HepG2 (cell line): ENCODE measurements around the gene TBX21. TPM values are rescaled to one million over a fixed set of nuclear protein-coding genes. Genes with fewer than 3 reads are reported as not detected.

Experiments
- ATAC-seq: fragments of 200-7000 bp; cut with Tn5 transposase; 3 replicates; pipeline ENCODE4 v1.9.1; 2020; ENCODE audit warnings: mild to moderate bottlenecking, moderate library complexity
- BruUV-seq: library from RNA; stranded (reverse); fragments of 400-500 nt; replicated peaks from 2 replicates; lab custom pipeline; 2021; lab: Mats Ljungman, UMichigan
- CTCF ChIA-PET: fragments of 300-600 bp; formaldehyde crosslinking; extraction: SDS; loops from one replicate; lab custom pipeline; 2021; ENCODE audit warnings: low total read pairs, inconsistent platforms, low intra/inter-chr PET ratio; lab: Yijun Ruan, JAX
- POLR2A ChIA-PET: fragments of 350-600 bp; sonication (Branson Sonifier 250); formaldehyde crosslinking; loops from one replicate; lab custom pipeline; 2020; ENCODE audit warnings: antibody characterized with exemption, inconsistent platforms; lab: Yijun Ruan, JAX
- DNase-seq: peaks from one replicate; pipeline ENCODE4 v3.0.0-alpha.2; 2015; ENCODE audit warnings: low spot score
- FAIRE-seq: peaks from 3 replicates; lab custom pipeline; 2011; peaks lifted over from hg19 to GRCh38; lab: Jason Lieb, UNC
- H2AFZ ChIP-seq: one replicate; pipeline ENCODE4 v1.6.1; 2011; ENCODE audit warnings: low read length, inconsistent platforms
- H3K27ac ChIP-seq: fragments of 300-600 bp; 3 replicates; pipeline ENCODE4 v1.8.0; 2011; ENCODE audit warnings: mixed run types, mild to moderate bottlenecking, mixed read lengths, low read length, inconsistent platforms; ENCODE audit not compliant: insufficient read depth; ENCODE audit errors: extremely low read length
- H3K27me3 ChIP-seq, 2 experiments: fragments of 200-600 bp in 1 of 2; 2 replicates in 1 of 2; 3 replicates in 1 of 2; pipeline versions ENCODE4 v1.6.0 to v1.8.0; 2011; ENCODE audit warnings: low read length in 2 of 2, mild to moderate bottlenecking in 2 of 2, moderate library complexity in 2 of 2, inconsistent platforms in 1 of 2; ENCODE audit not compliant: insufficient read depth in 2 of 2, control insufficient read depth in 1 of 2
- H3K36me3 ChIP-seq, 2 experiments: fragments of 200-600 bp in 1 of 2; replicated peaks in 1 of 2; 2 replicates in 1 of 2; 3 replicates in 1 of 2; pipeline versions ENCODE4 v1.5.1 to v1.8.0; 2011; ENCODE audit warnings: low read length in 2 of 2, inconsistent platforms in 1 of 2; ENCODE audit not compliant: insufficient read depth in 2 of 2, control insufficient read depth in 1 of 2
- H3K4me1 ChIP-seq: 2 replicates; pipeline ENCODE4 v1.5.1; 2012; ENCODE audit warnings: low read length, inconsistent platforms; ENCODE audit not compliant: insufficient read depth
- H3K4me2 ChIP-seq: 2 replicates; pipeline ENCODE4 v1.6.0; 2011; ENCODE audit warnings: low read depth, low read length, inconsistent platforms
- H3K4me3 ChIP-seq, 3 experiments: fragments of 200-600 bp in 1 of 3; sonication (generic), shearing (Covaris generic) in 1 of 3; replicated peaks in 1 of 3; 2 replicates each; pipeline ENCODE4 v1.5.1; 2011 to 2016; ENCODE audit warnings: low read length in 3 of 3, inconsistent platforms in 2 of 3, low read depth in 2 of 3, mild to moderate bottlenecking in 2 of 3, control low read depth in 1 of 3, mixed read lengths in 1 of 3; ENCODE audit not compliant: insufficient read depth in 1 of 3
- H3K79me2 ChIP-seq: one replicate; pipeline ENCODE4 v1.6.1; 2011; ENCODE audit warnings: low read length, inconsistent platforms; ENCODE audit not compliant: insufficient read depth
- H3K9ac ChIP-seq: 2 replicates; pipeline ENCODE4 v1.6.0; 2011; ENCODE audit warnings: mild to moderate bottlenecking, low read depth, low read length, inconsistent platforms; ENCODE audit not compliant: insufficient read depth
- H3K9me3 ChIP-seq: 2 replicates; pipeline ENCODE4 v1.5.1; 2012; ENCODE audit warnings: mild to moderate bottlenecking, low read length
- H4K20me1 ChIP-seq: 2 replicates; pipeline ENCODE4 v1.6.0; 2011; ENCODE audit warnings: inconsistent platforms, mild to moderate bottlenecking, low read length, moderate library complexity; ENCODE audit not compliant: insufficient read depth
- EEA1 ChIP-seq: sonication (generic); formaldehyde crosslinking; IDR thresholded peaks from 2 replicates; pipeline ENCODE4 v1.5.1; 2020; ENCODE audit warnings: mild to moderate bottlenecking, missing genetic modification reagents, borderline replicate concordance
- FOXA1 ChIP-seq, 2 experiments: fragments of 450-650 bp in 1 of 2; sonication (generic) in 1 of 2; formaldehyde crosslinking in 1 of 2; IDR thresholded peaks; 2 replicates each; pipeline versions ENCODE4 v1.4.0 to v1.6.1; 2016 to 2020; ENCODE audit warnings: missing genetic modification reagents in 1 of 2
- MZF1 ChIP-seq: sonication (generic); formaldehyde crosslinking; IDR thresholded peaks from 2 replicates; pipeline ENCODE4 v1.8.1; 2023; ENCODE audit warnings: mild to moderate bottlenecking, missing genetic modification reagents, borderline replicate concordance
- NFYB ChIP-seq: sonication (generic); formaldehyde crosslinking; IDR thresholded peaks from 2 replicates; pipeline ENCODE4 v1.4.0; 2020; ENCODE audit warnings: missing genetic modification reagents
- PRPF4 ChIP-seq: fragments of 200-400 bp; formaldehyde crosslinking; IDR thresholded peaks from 2 replicates; pipeline ENCODE4 v1.6.1; 2016; ENCODE audit warnings: low read length, low read depth; ENCODE audit not compliant: poor library complexity, severe bottlenecking
- TGIF2 ChIP-seq: IDR thresholded peaks from 2 replicates; pipeline ENCODE4 v1.6.1; 2016; ENCODE audit warnings: control low read depth, missing compliant biosample characterization
- THAP11 ChIP-seq: IDR thresholded peaks from 2 replicates; pipeline ENCODE4 v1.6.1; 2016; ENCODE audit warnings: missing biosample characterization, missing genetic modification reagents
- ZKSCAN1 ChIP-seq: fragments of 150-350 bp; IDR thresholded peaks from 2 replicates; pipeline ENCODE4 v1.6.1; 2014; ENCODE audit warnings: low read length
- ZNF317 ChIP-seq: sonication (generic); formaldehyde crosslinking; IDR thresholded peaks from 2 replicates; pipeline ENCODE4 v1.5.0; 2020; ENCODE audit warnings: mild to moderate bottlenecking, missing genetic modification reagents
- ZNF367 ChIP-seq: sonication (generic); formaldehyde crosslinking; IDR thresholded peaks from 2 replicates; pipeline ENCODE4 v1.4.0; 2020; ENCODE audit warnings: missing genetic modification reagents, borderline replicate concordance
- ZNF460 ChIP-seq: sonication (generic); formaldehyde crosslinking; IDR thresholded peaks from 2 replicates; pipeline ENCODE4 v1.5.1; 2020; ENCODE audit warnings: missing genetic modification reagents, mild to moderate bottlenecking, borderline replicate concordance
- ZNF674 ChIP-seq: sonication (generic); formaldehyde crosslinking; IDR thresholded peaks from 2 replicates; pipeline ENCODE4 v1.5.0; 2020; ENCODE audit warnings: low read depth, mild to moderate bottlenecking, missing genetic modification reagents
- WGBS: methylation state at CpG from one replicate; pipeline ENCODE4 v1.1.6; 2017; ENCODE audit warnings: low lambda C conversion rate; 5-methylcytosine and 5-hydroxymethylcytosine counted together
- in situ Hi-C: cut with HindIII; loops from 2 replicates; pipeline ENCODE4 v1.10.0; 2017; ENCODE audit warnings: low pct_unique_long_range_greater_than_20kb; ENCODE audit not compliant: extremely low pct_ligation_motif_present
- intact Hi-C: fragments of 100-400 bp; cut with micrococcal nuclease; formaldehyde crosslinking; loops from one replicate; pipeline ENCODE4 v1.10.0; 2022; ENCODE audit not compliant: unreplicated experiment
- polyA plus RNA-seq, 8 experiments: library from polyadenylated mRNA; depleted of rRNA in 3 of 8; stranded (reverse) in 7 of 8; unstranded in 1 of 8; fragments of >200 nt; fragmentation: Illumina TruSeq in 4 of 8; extraction: Trizol in 4 of 8; gene quantifications; 2 replicates each; pipeline versions ENCODE4 v1.2.1 to v1.2.3, GENCODE V29; 2011 to 2016; ENCODE audit warnings: low read depth in 4 of 8, missing spikeins in 1 of 8, mixed read lengths in 1 of 8; ENCODE audit not compliant: insufficient read depth in 1 of 8
- total RNA-seq, 5 experiments: library from RNA; depleted of rRNA; stranded (reverse); fragments of >200 nt; fragmentation: Illumina TruSeq; extraction: Trizol; gene quantifications; 2 replicates each; pipeline ENCODE4 v1.2.3, GENCODE V29; 2016; ENCODE audit warnings: low read depth in 1 of 5
- TF ChIP-seq, protein P1 (sequence below): sonication (generic); formaldehyde crosslinking; IDR thresholded peaks from 2 replicates; pipeline ENCODE4 v1.4.0; 2020; ENCODE audit warnings: missing genetic modification reagents
- TF ChIP-seq, protein P2 (sequence below): sonication (generic); formaldehyde crosslinking; conservative IDR thresholded peaks from 2 replicates; pipeline ENCODE4 v1.8.0; 2022; ENCODE audit warnings: low read depth, missing genetic modification reagents

TBX21 gene
- total and polyA plus RNA-seq, 2 of the 13 experiments (the other 11 are each of a cell fraction or from before 2014, with no cell fraction given) = not detected

DNA sequence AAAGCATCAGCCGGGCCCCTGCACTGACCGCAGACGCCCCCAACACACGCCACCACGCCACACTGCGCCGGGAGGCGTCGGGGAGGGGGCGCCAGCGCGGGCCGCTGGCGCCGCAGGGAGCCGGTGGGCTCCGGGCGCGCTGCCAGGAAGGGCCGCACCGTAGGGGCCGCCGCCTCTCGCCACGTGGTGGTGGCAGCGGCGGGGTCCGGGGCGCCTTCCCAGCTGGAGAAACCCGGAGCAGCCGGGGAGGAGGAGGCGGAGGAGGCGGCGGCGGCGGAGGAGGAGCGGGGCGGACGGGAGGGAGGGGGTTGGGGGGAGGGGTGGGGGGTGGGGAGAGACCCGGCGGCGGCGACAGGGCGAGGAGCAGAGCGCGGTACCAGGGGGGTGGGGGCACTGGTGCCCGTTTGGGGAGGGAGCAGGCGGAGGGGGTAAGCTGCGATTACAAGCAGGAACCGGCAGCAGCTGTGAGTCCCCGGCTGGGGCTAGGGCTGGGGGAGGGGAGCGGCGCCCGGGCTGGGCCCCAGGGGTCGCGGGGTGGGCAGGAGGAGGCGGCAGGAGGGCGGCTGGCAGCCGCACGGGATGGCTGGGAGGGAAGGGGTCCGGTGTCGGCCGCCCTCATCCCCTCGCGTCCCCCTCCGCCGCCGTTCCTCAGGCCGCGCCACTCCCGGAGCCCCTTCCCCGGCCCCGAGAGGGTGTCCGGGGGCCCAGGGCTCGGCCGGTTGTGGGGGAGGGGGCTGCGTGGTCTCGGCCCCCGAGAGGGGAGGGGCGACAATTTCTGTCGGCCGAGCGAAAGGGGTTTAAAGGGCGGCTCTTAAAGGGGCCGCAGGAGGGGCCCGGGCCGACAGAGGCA lies 39.1 kb upstream of the TBX21 start, which contains the start of gene TBKBP1:
Gene TBKBP1, plus strand, starts transcription at position 431 of the 850 bp plus-strand sequence. CDS start 1,952 bp downstream, outside the sequence.
- H3K9ac ChIP-seq = peak within 1 kb of the TSS; percentile 75
- in situ Hi-C loops = no loop called here
- FAIRE-seq = no peak
- TF ChIP-seq ZNF674 (CRISPR knock-in tag) = no peak
- TF ChIP-seq THAP11 (CRISPR knock-in tag) = 0 out of 2 replicates have a peak, but pooled peaks have one; percentile 40
- no peak for TF ChIP-seq EEA1 (CRISPR knock-in tag)
- TF ChIP-seq, protein P1, sequence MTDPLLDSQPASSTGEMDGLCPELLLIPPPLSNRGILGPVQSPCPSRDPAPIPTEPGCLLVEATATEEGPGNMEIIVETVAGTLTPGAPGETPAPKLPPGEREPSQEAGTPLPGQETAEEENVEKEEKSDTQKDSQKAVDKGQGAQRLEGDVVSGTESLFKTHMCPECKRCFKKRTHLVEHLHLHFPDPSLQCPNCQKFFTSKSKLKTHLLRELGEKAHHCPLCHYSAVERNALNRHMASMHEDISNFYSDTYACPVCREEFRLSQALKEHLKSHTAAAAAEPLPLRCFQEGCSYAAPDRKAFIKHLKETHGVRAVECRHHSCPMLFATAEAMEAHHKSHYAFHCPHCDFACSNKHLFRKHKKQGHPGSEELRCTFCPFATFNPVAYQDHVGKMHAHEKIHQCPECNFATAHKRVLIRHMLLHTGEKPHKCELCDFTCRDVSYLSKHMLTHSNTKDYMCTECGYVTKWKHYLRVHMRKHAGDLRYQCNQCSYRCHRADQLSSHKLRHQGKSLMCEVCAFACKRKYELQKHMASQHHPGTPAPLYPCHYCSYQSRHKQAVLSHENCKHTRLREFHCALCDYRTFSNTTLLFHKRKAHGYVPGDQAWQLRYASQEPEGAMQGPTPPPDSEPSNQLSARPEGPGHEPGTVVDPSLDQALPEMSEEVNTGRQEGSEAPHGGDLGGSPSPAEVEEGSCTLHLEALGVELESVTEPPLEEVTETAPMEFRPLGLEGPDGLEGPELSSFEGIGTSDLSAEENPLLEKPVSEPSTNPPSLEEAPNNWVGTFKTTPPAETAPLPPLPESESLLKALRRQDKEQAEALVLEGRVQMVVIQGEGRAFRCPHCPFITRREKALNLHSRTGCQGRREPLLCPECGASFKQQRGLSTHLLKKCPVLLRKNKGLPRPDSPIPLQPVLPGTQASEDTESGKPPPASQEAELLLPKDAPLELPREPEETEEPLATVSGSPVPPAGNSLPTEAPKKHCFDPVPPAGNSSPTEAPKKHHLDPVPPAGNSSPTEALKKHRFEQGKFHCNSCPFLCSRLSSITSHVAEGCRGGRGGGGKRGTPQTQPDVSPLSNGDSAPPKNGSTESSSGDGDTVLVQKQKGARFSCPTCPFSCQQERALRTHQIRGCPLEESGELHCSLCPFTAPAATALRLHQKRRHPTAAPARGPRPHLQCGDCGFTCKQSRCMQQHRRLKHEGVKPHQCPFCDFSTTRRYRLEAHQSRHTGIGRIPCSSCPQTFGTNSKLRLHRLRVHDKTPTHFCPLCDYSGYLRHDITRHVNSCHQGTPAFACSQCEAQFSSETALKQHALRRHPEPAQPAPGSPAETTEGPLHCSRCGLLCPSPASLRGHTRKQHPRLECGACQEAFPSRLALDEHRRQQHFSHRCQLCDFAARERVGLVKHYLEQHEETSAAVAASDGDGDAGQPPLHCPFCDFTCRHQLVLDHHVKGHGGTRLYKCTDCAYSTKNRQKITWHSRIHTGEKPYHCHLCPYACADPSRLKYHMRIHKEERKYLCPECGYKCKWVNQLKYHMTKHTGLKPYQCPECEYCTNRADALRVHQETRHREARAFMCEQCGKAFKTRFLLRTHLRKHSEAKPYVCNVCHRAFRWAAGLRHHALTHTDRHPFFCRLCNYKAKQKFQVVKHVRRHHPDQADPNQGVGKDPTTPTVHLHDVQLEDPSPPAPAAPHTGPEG = no peak
- no peak for TF ChIP-seq ZNF317 (CRISPR knock-in tag)
- TF ChIP-seq PRPF4 = no peak
- TF ChIP-seq TGIF2 = no peak
- TF ChIP-seq ZNF460 (CRISPR knock-in tag) = no peak
- TF ChIP-seq MZF1 (CRISPR knock-in tag) = no peak
- TF ChIP-seq, protein P2, sequence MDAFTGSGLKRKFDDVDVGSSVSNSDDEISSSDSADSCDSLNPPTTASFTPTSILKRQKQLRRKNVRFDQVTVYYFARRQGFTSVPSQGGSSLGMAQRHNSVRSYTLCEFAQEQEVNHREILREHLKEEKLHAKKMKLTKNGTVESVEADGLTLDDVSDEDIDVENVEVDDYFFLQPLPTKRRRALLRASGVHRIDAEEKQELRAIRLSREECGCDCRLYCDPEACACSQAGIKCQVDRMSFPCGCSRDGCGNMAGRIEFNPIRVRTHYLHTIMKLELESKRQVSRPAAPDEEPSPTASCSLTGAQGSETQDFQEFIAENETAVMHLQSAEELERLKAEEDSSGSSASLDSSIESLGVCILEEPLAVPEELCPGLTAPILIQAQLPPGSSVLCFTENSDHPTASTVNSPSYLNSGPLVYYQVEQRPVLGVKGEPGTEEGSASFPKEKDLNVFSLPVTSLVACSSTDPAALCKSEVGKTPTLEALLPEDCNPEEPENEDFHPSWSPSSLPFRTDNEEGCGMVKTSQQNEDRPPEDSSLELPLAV = no peak
- no peak for TF ChIP-seq FOXA1 (IDR thresholded peaks at IDR 0.05)
- no peak for TF ChIP-seq FOXA1 (CRISPR knock-in tag; IDR thresholded peaks at IDR 0.05)
- no peak for TF ChIP-seq ZKSCAN1
- TF ChIP-seq NFYB (CRISPR knock-in tag) = no peak
- TF ChIP-seq ZNF367 (CRISPR knock-in tag) = peak; percentile 89

More for the DNA sequence above, 39.1 kb upstream of the TBX21 start, which contains the start of gene TBKBP1:
- ChIA-PET POLR2A (interaction anchor here (0.7 to 3.0 kb wide), 5 partner anchors 10 to 138 kb away, joined by 3 to 22 read pairs (median 4); partner anchors contain the start of genes KPNB1, LRRC46 and MRPL10), CTCF (no interaction called here)
- DNase-seq = peak; percentile 41
- 1% methylated on average over 56 of the region's 87 CpGs for WGBS
- Histone ChIP-seq H4K20me1 (no peaks in the 10 kb centered on the region), H3K27me3 (no peaks in the 10 kb centered on the region), H3K9me3 (no peaks in the 10 kb centered on the region), H3K79me2 (no peaks in the 10 kb centered on the region), H3K4me2 (peak within 1 kb of the TSS; percentile 92), H3K36me3 (no peaks in the 10 kb centered on the region), H2AFZ (no peak within 1 kb of the TSS), H3K4me3 (peak within 1 kb of the TSS; percentile 79 to 83 (median 80)), H3K4me1 (peaks cover 42% of the 10 kb centered on the region), H3K27ac (peak within 1 kb of the TSS; percentile 10)
- peak; percentile 18 for ATAC-seq
- intact Hi-C loops = no loop called here
- BruUV-seq = no TSS peak
